ENCODE data around the gene XPO6.

The XPO6 gene

DNA sequence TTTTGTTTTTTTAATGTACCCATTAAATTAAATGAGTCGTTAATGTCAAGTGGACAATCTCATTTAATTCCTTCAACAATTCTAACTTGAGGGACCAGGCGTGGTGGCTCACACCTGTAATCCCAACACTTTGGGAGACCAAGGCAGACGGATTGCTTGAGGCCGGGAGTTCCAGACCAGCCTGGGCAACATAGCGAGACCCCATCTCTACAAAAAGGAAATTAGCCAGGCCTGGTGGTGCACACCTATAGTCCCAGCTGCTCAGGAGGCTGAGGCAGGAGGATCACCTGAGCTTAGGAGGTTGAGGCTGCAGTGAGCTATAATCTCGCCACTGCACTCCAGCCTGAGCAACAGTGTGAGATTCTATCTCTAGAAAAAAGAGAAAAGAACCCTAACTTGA, 127.6 kb downstream of the XPO6 start:
- in situ Hi-C loops (cut with HindIII; ENCODE audit: low sequenced_read_pairs): no loop called here
- DNase-seq (ENCODE audit: low read depth): no peak
- H3K4me3 ChIP-seq (ENCODE audit: low read depth, low read length): no peak overlapping the region
- TF ChIP-seq, protein P1, sequence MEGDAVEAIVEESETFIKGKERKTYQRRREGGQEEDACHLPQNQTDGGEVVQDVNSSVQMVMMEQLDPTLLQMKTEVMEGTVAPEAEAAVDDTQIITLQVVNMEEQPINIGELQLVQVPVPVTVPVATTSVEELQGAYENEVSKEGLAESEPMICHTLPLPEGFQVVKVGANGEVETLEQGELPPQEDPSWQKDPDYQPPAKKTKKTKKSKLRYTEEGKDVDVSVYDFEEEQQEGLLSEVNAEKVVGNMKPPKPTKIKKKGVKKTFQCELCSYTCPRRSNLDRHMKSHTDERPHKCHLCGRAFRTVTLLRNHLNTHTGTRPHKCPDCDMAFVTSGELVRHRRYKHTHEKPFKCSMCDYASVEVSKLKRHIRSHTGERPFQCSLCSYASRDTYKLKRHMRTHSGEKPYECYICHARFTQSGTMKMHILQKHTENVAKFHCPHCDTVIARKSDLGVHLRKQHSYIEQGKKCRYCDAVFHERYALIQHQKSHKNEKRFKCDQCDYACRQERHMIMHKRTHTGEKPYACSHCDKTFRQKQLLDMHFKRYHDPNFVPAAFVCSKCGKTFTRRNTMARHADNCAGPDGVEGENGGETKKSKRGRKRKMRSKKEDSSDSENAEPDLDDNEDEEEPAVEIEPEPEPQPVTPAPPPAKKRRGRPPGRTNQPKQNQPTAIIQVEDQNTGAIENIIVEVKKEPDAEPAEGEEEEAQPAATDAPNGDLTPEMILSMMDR (IDR thresholded peaks at IDR 0.05; ENCODE audit: low read depth, low read length, missing control alignments): no peak

DNA sequence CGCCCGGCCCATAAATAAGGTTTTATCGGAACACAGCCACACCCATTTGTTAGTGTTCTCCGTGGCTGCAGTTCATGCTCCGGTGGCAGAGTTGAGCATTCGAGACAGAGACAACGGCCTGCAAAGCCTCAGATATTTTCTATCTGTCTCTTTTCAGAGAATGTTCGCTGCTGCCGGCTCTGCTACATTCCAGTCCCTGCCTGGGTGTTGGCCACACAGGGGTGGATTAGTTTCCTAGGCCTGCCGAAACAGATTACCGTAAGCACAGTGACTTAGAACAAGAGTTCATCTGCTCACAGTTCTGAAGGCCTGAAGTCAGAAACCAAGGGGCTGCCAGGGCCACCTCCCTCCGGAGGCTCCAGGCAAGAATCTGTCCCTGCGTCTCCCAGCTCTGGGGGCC, 129.1 kb downstream of the XPO6 start:
- no peak overlapping the region for H3K4me3 ChIP-seq (ENCODE audit: low read depth, low read length)
- no peak for DNase-seq (ENCODE audit: low read depth)
- in situ Hi-C loops (cut with HindIII; ENCODE audit: low sequenced_read_pairs): no loop called here
- TF ChIP-seq, protein P1 (IDR thresholded peaks at IDR 0.05; ENCODE audit: low read depth, low read length, missing control alignments): no peak

DNA sequence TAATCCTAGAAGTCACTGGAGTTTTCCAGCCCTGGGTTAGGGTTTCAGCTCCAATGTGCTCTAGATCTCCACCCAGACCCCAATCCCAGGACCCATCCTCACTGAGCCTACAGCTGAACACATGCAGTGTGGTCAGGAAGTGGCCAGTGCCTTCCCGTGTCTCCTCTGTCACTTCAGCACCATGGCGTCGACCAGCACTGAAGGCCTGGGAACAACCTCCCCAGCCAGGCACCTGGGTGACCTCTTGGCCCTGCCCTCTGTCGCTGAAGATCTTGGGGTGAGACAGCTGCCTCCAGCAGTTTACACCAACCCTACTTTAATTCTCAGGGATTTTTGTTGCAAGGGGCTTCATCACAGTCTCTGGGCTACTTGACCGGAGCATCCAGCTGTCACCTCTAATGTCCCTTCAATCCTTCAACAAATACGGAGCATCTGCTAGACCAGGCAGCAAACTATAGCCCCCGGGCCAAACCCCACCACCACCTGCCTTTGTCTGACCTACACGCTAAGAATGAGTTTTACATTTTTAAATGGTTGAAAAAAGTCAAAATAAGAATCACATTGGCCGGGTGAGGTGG, 130.3 kb downstream of the XPO6 start:
- H3K4me3 ChIP-seq (ENCODE audit: low read depth, low read length): no peak overlapping the region
- DNase-seq (ENCODE audit: low read depth): no peak
- in situ Hi-C loops (cut with HindIII; ENCODE audit: low sequenced_read_pairs): no loop called here
- TF ChIP-seq, protein P1 (IDR thresholded peaks at IDR 0.05; ENCODE audit: low read depth, low read length, missing control alignments): no peak

DNA sequence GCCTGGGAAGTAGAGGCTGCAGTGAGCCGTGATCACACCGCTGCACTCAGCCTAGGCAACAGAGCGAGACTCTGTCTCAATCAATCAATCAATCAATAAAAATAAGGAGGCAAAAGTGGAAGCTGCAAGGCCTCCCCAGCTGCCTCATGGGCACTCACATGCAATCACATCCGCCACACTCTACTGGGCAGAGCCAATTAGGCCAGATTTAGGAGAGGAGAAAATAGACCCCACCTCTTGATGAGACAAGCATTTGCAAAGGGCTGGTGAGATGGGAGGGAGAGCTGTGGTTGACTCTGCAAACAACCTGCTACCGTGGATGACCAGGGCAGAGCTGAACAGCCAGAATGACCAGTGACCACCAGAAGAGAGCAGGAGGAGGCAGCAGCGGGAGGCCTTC, 133.5 kb downstream of the XPO6 start:
- TF ChIP-seq, protein P1 (IDR thresholded peaks at IDR 0.05; ENCODE audit: low read depth, low read length, missing control alignments): no peak
- no peak overlapping the region for H3K4me3 ChIP-seq (ENCODE audit: low read depth, low read length)
- in situ Hi-C loops (cut with HindIII; ENCODE audit: low sequenced_read_pairs): no loop called here
- no peak for DNase-seq (ENCODE audit: low read depth)

DNA sequence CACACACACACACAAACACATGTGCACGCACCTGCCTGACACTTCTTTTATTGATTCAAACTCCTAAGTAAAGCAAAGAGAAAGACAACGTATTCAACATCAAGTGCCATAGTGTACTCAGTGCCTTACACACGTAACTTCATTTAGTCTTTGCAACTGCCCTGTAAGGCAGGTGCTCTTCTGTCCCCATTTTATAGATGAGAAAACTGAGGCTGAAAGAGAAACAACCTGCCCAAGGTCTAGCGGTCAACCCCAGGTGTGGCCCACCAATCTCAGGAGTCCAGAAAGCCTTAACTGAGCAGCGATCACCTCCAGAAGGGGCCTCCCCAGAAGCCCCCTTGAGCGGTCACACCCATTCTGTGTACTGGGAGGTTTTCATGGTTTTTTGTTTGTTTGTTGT, 137.9 kb downstream of the XPO6 start:
- no peak for DNase-seq (ENCODE audit: low read depth)

DNA sequence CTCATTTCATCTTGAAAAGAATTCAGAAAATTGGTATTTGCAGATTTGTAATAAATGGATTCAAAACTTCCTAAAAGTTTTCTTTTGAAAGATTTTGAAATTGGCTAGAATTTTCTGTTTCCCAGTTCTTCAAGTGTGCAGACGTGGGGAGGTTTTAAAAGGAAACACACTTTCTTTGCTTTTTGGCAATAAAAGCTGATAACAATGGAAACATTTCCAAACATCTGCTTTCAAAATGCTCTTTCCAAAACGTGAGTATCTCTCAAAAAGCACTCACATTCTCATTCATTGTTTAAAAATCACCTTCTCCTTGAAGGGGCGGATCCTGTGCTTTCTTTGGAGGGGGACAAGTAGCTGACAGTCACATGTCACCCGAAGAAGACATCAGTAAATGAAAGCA, 139.7 kb downstream of the XPO6 start:
- TF ChIP-seq, protein P1 (IDR thresholded peaks at IDR 0.05; ENCODE audit: low read depth, low read length, missing control alignments): no peak
- no peak for DNase-seq (ENCODE audit: low read depth)
- H3K4me3 ChIP-seq (ENCODE audit: low read depth, low read length): no peak overlapping the region
- in situ Hi-C loops (cut with HindIII; ENCODE audit: low sequenced_read_pairs): no loop called here

More for the DNA sequence above, 137.9 kb downstream of the XPO6 start:
- in situ Hi-C loops (cut with HindIII; ENCODE audit: low sequenced_read_pairs): no loop called here
- TF ChIP-seq, protein P1 (IDR thresholded peaks at IDR 0.05; ENCODE audit: low read depth, low read length, missing control alignments): no peak
- H3K4me3 ChIP-seq (ENCODE audit: low read depth, low read length): no peak overlapping the region

Measured in astrocyte of the cerebellum (primary cell).